Measurements from ENCODE around the gene HABP2. TPM values are rescaled to one million over a fixed set of nuclear protein-coding genes. Genes with fewer than 3 reads are reported as not detected.

HABP2 gene
- total RNA-seq, 4 donors from 2014 or later: not detected

DNA sequence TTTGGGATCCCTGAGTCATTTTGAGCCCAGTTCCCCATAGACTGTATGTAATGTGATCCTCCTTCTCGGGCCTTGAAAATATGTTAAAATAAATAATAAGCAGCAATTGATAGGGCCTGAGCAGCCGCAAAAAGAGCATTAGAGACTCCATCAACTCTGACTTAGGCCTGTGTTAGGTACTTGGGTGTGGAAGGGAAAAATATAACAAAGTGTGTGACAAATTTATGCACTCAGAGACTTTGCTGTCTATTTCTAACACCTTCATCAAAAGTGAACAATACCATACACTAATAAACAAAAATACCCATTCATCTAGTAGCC lies 31.4 kb upstream of the HABP2 start:
- ATAC-seq: no peak
- Histone ChIP-seq H3K27me3 (no peaks in the 10 kb centered on the region), H3K4me1 (peaks cover 0 to 9% (median 9%) of the 10 kb centered on the region in 3 donors), H3K27ac (no peak overlapping the region), H3K36me3 (no peaks in the 10 kb centered on the region), H3K9me3 (no peaks in the 10 kb centered on the region), H3K4me3 (no peak overlapping the region)
- 50 to 58% methylated on average over 2 of the region's 2 CpGs for WGBS, 2 donors (ENCODE audit: low coverage in 1 of 2)
- TF ChIP-seq POLR2AphosphoS5 (IDR thresholded peaks at IDR 0.05): no peak
- TF ChIP-seq EP300 (IDR thresholded peaks at IDR 0.05): no peak
- TF ChIP-seq, protein P1, sequence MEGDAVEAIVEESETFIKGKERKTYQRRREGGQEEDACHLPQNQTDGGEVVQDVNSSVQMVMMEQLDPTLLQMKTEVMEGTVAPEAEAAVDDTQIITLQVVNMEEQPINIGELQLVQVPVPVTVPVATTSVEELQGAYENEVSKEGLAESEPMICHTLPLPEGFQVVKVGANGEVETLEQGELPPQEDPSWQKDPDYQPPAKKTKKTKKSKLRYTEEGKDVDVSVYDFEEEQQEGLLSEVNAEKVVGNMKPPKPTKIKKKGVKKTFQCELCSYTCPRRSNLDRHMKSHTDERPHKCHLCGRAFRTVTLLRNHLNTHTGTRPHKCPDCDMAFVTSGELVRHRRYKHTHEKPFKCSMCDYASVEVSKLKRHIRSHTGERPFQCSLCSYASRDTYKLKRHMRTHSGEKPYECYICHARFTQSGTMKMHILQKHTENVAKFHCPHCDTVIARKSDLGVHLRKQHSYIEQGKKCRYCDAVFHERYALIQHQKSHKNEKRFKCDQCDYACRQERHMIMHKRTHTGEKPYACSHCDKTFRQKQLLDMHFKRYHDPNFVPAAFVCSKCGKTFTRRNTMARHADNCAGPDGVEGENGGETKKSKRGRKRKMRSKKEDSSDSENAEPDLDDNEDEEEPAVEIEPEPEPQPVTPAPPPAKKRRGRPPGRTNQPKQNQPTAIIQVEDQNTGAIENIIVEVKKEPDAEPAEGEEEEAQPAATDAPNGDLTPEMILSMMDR (IDR thresholded peaks at IDR 0.05): no peak
- no peak for TF ChIP-seq POLR2A (IDR thresholded peaks at IDR 0.05)

DNA sequence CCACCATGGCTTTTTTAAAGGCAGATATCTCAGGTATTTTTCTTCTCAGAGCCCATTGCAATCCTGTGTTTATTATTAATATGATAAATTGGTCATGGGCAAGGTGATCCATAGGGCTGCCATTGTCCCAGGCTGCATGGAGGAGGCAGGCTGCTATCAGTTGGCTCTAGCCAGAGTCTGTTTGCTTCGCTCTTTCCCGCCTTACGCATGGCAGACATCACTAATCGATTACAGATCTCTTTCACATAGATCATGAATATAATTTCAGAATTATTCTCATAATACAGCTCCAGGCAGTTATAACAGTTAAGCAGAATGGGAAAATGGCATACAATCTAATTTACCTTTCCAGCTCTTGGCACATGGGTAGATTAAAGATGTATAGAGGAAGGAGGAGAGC lies 30.4 kb upstream of the HABP2 start:
- Histone ChIP-seq H3K27me3 (no peaks in the 10 kb centered on the region), H3K27ac (no peak overlapping the region), H3K4me1 (peaks cover 0 to 9% (median 9%) of the 10 kb centered on the region in 3 donors), H3K4me3 (no peak overlapping the region), H3K9me3 (no peaks in the 10 kb centered on the region), H3K36me3 (no peaks in the 10 kb centered on the region)
- ATAC-seq: no peak
- WGBS, 2 donors (ENCODE audit: low coverage in 1 of 2): 92 to 98% methylated on average over 4 of the region's 4 CpGs
- TF ChIP-seq POLR2A (IDR thresholded peaks at IDR 0.05) (no peak), EP300 (IDR thresholded peaks at IDR 0.05) (no peak)
- TF ChIP-seq, protein P1 (IDR thresholded peaks at IDR 0.05): no peak

DNA sequence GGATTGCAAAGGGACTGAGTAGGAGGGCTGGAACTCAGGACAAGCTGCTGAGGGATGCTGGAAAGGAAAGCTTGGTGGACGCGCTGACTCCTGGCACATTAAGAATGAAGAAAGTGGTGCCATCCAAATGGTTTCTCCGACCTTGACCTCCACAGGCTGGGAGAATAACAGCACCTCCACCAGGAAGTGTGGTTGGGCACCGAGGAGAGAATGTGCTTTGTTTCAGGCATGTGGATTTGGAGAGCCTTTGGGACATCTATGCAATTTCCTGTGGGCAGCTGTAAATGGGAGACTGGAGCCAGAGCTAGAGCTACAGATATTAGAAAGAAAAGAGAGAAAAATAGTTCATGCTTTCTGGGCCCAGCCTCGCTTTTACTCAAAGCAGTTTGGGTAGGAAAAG lies 29.8 kb upstream of the HABP2 start:
- no peak overlapping the region for H3K4me3 ChIP-seq
- 61 to 76% methylated on average over 5 of the region's 5 CpGs for WGBS, 2 donors (ENCODE audit: low coverage in 1 of 2)
- H3K27me3 ChIP-seq: no peaks in the 10 kb centered on the region
- no peak overlapping the region for H3K27ac ChIP-seq
- no peaks in the 10 kb centered on the region for H3K9me3 ChIP-seq
- H3K36me3 ChIP-seq: no peaks in the 10 kb centered on the region
- ATAC-seq: no peak
- H3K4me1 ChIP-seq: peaks cover 0 to 9% (median 9%) of the 10 kb centered on the region in 3 donors
- TF ChIP-seq POLR2A (IDR thresholded peaks at IDR 0.05) (no peak), EP300 (IDR thresholded peaks at IDR 0.05) (no peak), POLR2AphosphoS5 (IDR thresholded peaks at IDR 0.05) (no peak)
- TF ChIP-seq, protein P1 (IDR thresholded peaks at IDR 0.05): no peak

DNA sequence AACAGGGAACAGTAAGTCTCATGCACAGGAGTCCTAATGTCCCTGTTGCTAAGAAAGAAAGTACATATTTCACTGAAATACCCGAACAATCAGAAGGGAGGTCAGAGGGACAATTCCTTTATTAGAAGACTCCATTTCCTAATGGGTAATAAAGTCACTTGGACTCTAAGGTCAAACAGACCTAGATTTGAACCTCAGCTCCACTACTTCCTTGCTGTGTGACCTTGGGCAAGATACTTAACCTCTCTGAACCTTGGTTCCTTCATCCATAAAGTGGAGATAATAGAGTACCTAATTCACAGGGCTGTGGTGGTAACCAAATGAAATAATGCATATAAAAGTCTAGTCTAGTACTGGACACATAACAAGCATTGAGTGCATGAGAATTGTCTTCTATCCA lies 29.2 kb upstream of the HABP2 start:
- 80 to 92% methylated on average over 1 of the region's 1 CpG for WGBS, 2 donors (ENCODE audit: low coverage in 1 of 2)
- peaks cover 0 to 9% (median 9%) of the 10 kb centered on the region in 3 donors for H3K4me1 ChIP-seq
- no peak overlapping the region for H3K4me3 ChIP-seq
- H3K27ac ChIP-seq: no peak overlapping the region
- no peaks in the 10 kb centered on the region for H3K36me3 ChIP-seq
- ATAC-seq: no peak
- no peaks in the 10 kb centered on the region for H3K9me3 ChIP-seq
- TF ChIP-seq, protein P1 (IDR thresholded peaks at IDR 0.05): no peak
- no peak for TF ChIP-seq POLR2AphosphoS5 (IDR thresholded peaks at IDR 0.05)
- no peak for TF ChIP-seq EP300 (IDR thresholded peaks at IDR 0.05)
- no peak for TF ChIP-seq POLR2A (IDR thresholded peaks at IDR 0.05)
- no peaks in the 10 kb centered on the region for H3K27me3 ChIP-seq

DNA sequence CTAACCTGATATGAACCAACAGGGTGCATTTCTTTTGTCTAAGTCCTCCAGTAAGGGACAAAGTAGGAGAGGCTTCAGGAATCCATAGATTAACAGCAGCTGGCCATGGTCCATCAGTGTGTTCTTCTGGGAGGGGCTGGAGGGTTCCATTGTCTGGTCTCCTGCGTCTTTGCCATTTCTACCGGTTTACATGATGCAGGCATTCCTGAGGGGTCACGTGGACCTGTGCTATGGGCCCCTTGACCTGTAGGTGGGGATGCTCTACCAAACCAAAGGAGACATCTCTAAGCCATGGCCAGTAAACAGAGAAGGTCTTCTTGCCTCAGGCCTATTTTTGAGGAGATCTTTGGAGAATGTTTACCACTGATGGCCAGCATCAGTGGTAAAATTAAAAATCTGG lies 28.7 kb upstream of the HABP2 start:
- no peaks in the 10 kb centered on the region for H3K9me3 ChIP-seq
- no peaks in the 10 kb centered on the region for H3K36me3 ChIP-seq
- no peak overlapping the region for H3K4me3 ChIP-seq
- H3K27ac ChIP-seq: no peak overlapping the region
- no peak for ATAC-seq
- no CpG with 5 or more reads among the region's 3 CpGs for WGBS, 2 donors (ENCODE audit: low coverage in 1 of 2)
- TF ChIP-seq POLR2A (IDR thresholded peaks at IDR 0.05) (no peak), POLR2AphosphoS5 (IDR thresholded peaks at IDR 0.05) (no peak), EP300 (IDR thresholded peaks at IDR 0.05) (no peak)
- TF ChIP-seq, protein P1 (IDR thresholded peaks at IDR 0.05): no peak
- H3K4me1 ChIP-seq: peaks cover 0 to 9% (median 9%) of the 10 kb centered on the region in 3 donors
- no peaks in the 10 kb centered on the region for H3K27me3 ChIP-seq

Data from gastroesophageal sphincter (tissue), 4 donors.